Thoracic aorta (tissue), 2 donors: Measurements from ENCODE around the gene PCGF3. TPM values are rescaled to one million over a fixed set of nuclear protein-coding genes. Genes with fewer than 3 reads are reported as not detected.
A peak's percentile ranks its signal among the peaks of the same experiment; 100 is the strongest.

ENCODE experiments used
- ATAC-seq: fragments of 150-250 bp; one replicate; pipeline ENCODE4 v1.8.0; 2017; ENCODE audit warnings: low read depth; ENCODE audit not compliant: insufficient number of reproducible peaks, low FRiP score
- DNase-seq: peaks from one replicate; pipeline ENCODE4 v3.0.0-alpha.2; 2020; ENCODE audit warnings: low spot score
- H3K27ac ChIP-seq, 2 donors: fragments of 200-600 bp; sonication (generic); 1 replicate in 1 of 2; 2 replicates in 1 of 2; pipeline ENCODE4 v1.5.1; 2016; ENCODE audit warnings: mild to moderate bottlenecking in 2 of 2, moderate library complexity in 2 of 2
- H3K27me3 ChIP-seq: fragments of 200-600 bp; sonication (generic); replicated peaks from 2 replicates; pipeline ENCODE4 v1.6.0; 2016; ENCODE audit warnings: mild to moderate bottlenecking; ENCODE audit not compliant: insufficient read depth
- H3K36me3 ChIP-seq: fragments of 200-600 bp; sonication (generic); one replicate; pipeline ENCODE4 v1.5.1; 2016
- H3K4me1 ChIP-seq, 2 donors: fragments of 200-600 bp; sonication (generic); 1 replicate in 1 of 2; 2 replicates in 1 of 2; pipeline versions ENCODE4 v1.5.1 to v1.6.0; 2016; ENCODE audit warnings: low read depth in 2 of 2, mild to moderate bottlenecking in 1 of 2; ENCODE audit not compliant: control insufficient read depth in 1 of 2
- H3K4me3 ChIP-seq: fragments of 200-600 bp; sonication (generic); 2 replicates; pipeline ENCODE4 v1.5.1; 2016; ENCODE audit warnings: mild to moderate bottlenecking
- H3K9me3 ChIP-seq: fragments of 200-600 bp; sonication (generic); 2 replicates; pipeline ENCODE4 v1.5.1; 2016
- CTCF ChIP-seq: fragments of 200-600 bp; sonication (generic); IDR thresholded peaks from one replicate; pipeline ENCODE4 v1.5.1; 2019; ENCODE audit warnings: antibody characterized with exemption
- total RNA-seq, 2 donors: library from RNA; depleted of rRNA; stranded (reverse); fragments of >200 nt; gene quantifications; one replicate each; pipeline versions ENCODE4 v1.1.0 to v1.2.3, GENCODE V29; 2016

PCGF3 gene
- total RNA-seq, 2 donors from 2014 or later: 50.4 to 83.2 TPM

- Histone ChIP-seq H3K9me3 (no peaks in the 10 kb centered on the region), H3K4me1 (peaks cover 15 to 31% of the 10 kb centered on the region in 2 donors), H3K4me3 (no peak overlapping the region), H3K36me3 (no peaks in the 10 kb centered on the region), H3K27me3 (peaks cover 27% of the 10 kb centered on the region), H3K27ac (no peak overlapping the region)
- no peak for ATAC-seq
- DNase-seq: no peak
- no peak for TF ChIP-seq CTCF
These were observed 84.8 kb downstream of the PCGF3 start for GRCh38 chr4:790466-790820.

DNA sequence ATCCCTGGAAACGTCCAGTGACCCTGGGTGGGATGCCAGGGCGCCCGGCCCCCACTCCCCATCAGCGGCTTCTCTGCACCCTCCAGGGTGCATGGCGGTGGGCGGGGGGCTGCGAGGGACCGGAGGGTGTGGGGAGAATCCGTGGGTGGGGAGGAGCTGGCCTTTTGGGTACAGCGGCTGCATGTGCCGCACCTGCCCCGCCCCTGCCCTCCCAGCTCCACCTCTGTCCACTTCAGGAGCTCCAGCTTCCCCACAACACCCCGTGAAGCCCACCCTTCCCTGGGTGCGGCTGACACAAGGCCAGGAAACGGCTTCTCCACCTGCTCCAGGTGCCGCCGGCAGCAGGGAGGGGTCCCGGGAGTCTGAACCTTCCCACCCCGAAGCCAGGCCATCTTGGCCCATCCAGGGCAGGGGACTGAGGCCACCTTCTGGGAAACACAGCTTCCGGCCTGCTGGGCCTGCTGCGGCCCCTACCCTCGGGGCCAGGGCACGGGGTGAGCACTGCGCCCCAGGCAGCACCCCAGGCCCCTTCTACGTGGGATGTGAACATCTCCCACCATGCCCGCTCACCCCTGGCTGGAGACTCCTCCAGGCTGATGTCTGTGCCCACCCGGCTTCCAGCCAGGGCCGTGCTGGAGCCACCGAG lies 85.7 kb downstream of the PCGF3 start:
- DNase-seq: no peak
- Histone ChIP-seq H3K36me3 (no peaks in the 10 kb centered on the region), H3K4me1 (peaks cover 6 to 24% of the 10 kb centered on the region in 2 donors), H3K27ac (no peak overlapping the region), H3K4me3 (no peak overlapping the region), H3K9me3 (no peaks in the 10 kb centered on the region), H3K27me3 (peaks cover 19% of the 10 kb centered on the region)
- ATAC-seq: no peak
- TF ChIP-seq CTCF: no peak

GRCh38 chr4:791898-792625 lies 86.4 kb downstream of the PCGF3 start:
- DNase-seq: no peak
- TF ChIP-seq CTCF: no peak
- ATAC-seq: no peak
- peaks cover 3 to 21% of the 10 kb centered on the region in 2 donors for H3K4me1 ChIP-seq
- no peak overlapping the region for H3K27ac ChIP-seq
- peak overlapping the region; percentile 49 for H3K4me3 ChIP-seq
- H3K36me3 ChIP-seq: no peaks in the 10 kb centered on the region
- peaks cover 12% of the 10 kb centered on the region for H3K27me3 ChIP-seq
- no peaks in the 10 kb centered on the region for H3K9me3 ChIP-seq

GRCh38 chr4:792626-793092 lies 87.0 kb downstream of the PCGF3 start:
- ATAC-seq (no peak), DNase-seq (no peak)
- peaks cover 11% of the 10 kb centered on the region for H3K27me3 ChIP-seq
- no peak for TF ChIP-seq CTCF
- no peaks in the 10 kb centered on the region for H3K36me3 ChIP-seq
- H3K27ac ChIP-seq: no peak overlapping the region
- H3K4me1 ChIP-seq: peaks cover 3 to 21% of the 10 kb centered on the region in 2 donors
- H3K9me3 ChIP-seq: no peaks in the 10 kb centered on the region
- H3K4me3 ChIP-seq: peak overlapping the region; percentile 49

DNA sequence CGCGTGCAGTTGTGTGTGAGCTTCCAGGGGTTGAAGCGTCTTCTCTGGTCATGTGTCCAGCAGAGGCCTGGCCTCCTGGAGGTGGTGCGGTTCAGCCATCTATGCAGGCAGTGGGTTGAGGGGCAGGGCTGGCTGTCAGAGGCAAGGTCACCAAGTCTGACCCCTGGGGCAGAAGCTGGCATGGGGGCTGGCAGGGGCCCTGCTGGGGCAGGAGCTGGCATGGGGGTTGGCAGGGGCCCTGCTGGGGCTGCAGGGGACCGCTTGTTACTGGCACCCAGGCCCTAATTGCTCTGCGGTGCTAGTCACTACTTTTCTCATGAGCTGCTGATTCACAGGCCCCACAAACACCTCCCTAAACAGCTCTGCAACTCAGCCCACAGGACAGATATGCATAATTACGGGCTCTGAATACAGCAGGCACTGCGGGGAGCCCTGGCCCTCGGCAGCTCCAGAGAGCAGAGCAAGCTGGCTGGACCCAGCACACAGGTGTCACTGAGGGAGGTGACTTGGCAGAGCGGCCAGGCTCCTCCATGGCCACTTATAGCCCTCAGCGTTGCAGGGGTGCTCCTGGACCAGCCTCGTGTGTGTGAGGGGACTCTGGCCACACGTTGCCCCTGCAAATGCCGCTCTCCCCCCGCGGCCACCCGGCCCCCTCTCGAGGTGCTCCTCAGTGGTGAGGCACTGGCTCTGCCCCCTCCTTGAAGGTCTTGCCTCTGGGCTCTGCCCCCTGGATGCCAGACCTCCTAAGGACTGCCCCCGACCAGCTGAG lies 87.6 kb downstream of the PCGF3 start:
- H3K4me1 ChIP-seq: peaks cover 3 to 21% of the 10 kb centered on the region in 2 donors
- no peaks in the 10 kb centered on the region for H3K36me3 ChIP-seq
- no peak for ATAC-seq
- no peak overlapping the region for H3K27ac ChIP-seq
- TF ChIP-seq CTCF: no peak
- H3K27me3 ChIP-seq: peaks cover 11% of the 10 kb centered on the region
- no peaks in the 10 kb centered on the region for H3K9me3 ChIP-seq
- H3K4me3 ChIP-seq: no peak overlapping the region
- no peak for DNase-seq
